H1 (cell line): ENCODE measurements around the gene HMGN1. TPM values are rescaled to one million over a fixed set of nuclear protein-coding genes. Genes with fewer than 3 reads are reported as not detected.
"Not testable (repeated sequence)": the region's sequence is repeated elsewhere in the genome, so short reads cannot be mapped to it uniquely, and the experiment has no call there.

ENCODE experiments used
- CTCF ChIA-PET: fragments of 300-600 bp; sonication (Branson Sonifier 250); formaldehyde crosslinking; loops from one replicate; lab custom pipeline; 2021; ENCODE audit not compliant: partially characterized antibody; lab: Charles Lee
- POLR2A ChIA-PET: fragments of 300-600 bp; sonication (Branson Sonifier 250); formaldehyde crosslinking; loops from one replicate; lab custom pipeline; 2021; ENCODE audit warnings: inconsistent platforms; ENCODE audit not compliant: partially characterized antibody; lab: Charles Lee
- DNase-seq, 2 experiments: peaks; one replicate each; pipeline versions ENCODE4 v3.0.0 to v3.0.0-alpha.2; 2010 to 2022; ENCODE audit warnings: low spot score in 2 of 2, low read depth in 1 of 2, mixed read lengths in 1 of 2
- FAIRE-seq: peaks from 2 replicates; lab custom pipeline; 2011; peaks lifted over from hg19 to GRCh38; lab: Jason Lieb, UNC
- H2AFZ ChIP-seq: 2 replicates; pipeline ENCODE4 v1.8.1; 2012; ENCODE audit warnings: low read length, inconsistent platforms
- H2AK5ac ChIP-seq: 2 replicates; pipeline ENCODE4 v1.6.1; 2013; ENCODE audit warnings: low read depth, low read length
- H2BK120ac ChIP-seq: replicated peaks from 2 replicates; pipeline ENCODE3; 2013; ENCODE audit warnings: low read depth, low read length, inconsistent platforms
- H2BK12ac ChIP-seq: 2 replicates; pipeline ENCODE4 v1.6.1; 2013; ENCODE audit warnings: low read depth, low read length
- H2BK15ac ChIP-seq: 2 replicates; pipeline ENCODE4 v1.6.1; 2013; ENCODE audit warnings: low read length
- H2BK20ac ChIP-seq: 2 replicates; pipeline ENCODE4 v1.6.1; 2013; ENCODE audit warnings: low read length
- H2BK5ac ChIP-seq: 2 replicates; pipeline ENCODE4 v1.6.1; 2013; ENCODE audit warnings: low read depth, low read length
- H3K14ac ChIP-seq: 2 replicates; pipeline ENCODE4 v1.6.1; 2013; ENCODE audit warnings: inconsistent platforms; ENCODE audit not compliant: insufficient read length
- H3K18ac ChIP-seq: 2 replicates; pipeline ENCODE4 v1.6.1; 2013; ENCODE audit warnings: low read length; ENCODE audit errors: extremely low read depth
- H3K23ac ChIP-seq: 2 replicates; pipeline ENCODE4 v1.6.1; 2013; ENCODE audit warnings: inconsistent platforms; ENCODE audit not compliant: insufficient read length
- H3K23me2 ChIP-seq: 2 replicates; pipeline ENCODE4 v1.6.1; 2013; ENCODE audit warnings: low read depth, low read length
- H3K27ac ChIP-seq: 2 replicates; pipeline ENCODE4 v1.6.1; 2011; ENCODE audit warnings: low read depth, low read length, inconsistent platforms
- H3K27me3 ChIP-seq, 4 experiments: replicated peaks in 1 of 4; 1 replicate in 1 of 4; 2 replicates in 3 of 4; pipeline versions ENCODE4 v1.6.1 to v1.8.1; 2011 to 2013; ENCODE audit warnings: low read length in 3 of 4, mild to moderate bottlenecking in 3 of 4, inconsistent platforms in 2 of 4, mixed read lengths in 2 of 4, moderate library complexity in 1 of 4; ENCODE audit not compliant: control insufficient read depth in 3 of 4, insufficient read depth in 3 of 4; ENCODE audit errors: extremely low read depth in 1 of 4
- H3K36me3 ChIP-seq, 4 experiments: 2 replicates each; pipeline versions ENCODE4 v1.6.1 to v1.8.1; 2011 to 2013; ENCODE audit warnings: mild to moderate bottlenecking in 4 of 4, low read length in 3 of 4, moderate library complexity in 2 of 4, control low read depth in 1 of 4, inconsistent platforms in 1 of 4; ENCODE audit not compliant: insufficient read depth in 4 of 4, control insufficient read depth in 2 of 4
- H3K4ac ChIP-seq: replicated peaks from 2 replicates; pipeline ENCODE3; 2013; ENCODE audit warnings: low read length, low read depth, mixed read lengths, inconsistent platforms; ENCODE audit not compliant: insufficient read length
- H3K4me1 ChIP-seq, 4 experiments: replicated peaks in 1 of 4; 1 replicate in 1 of 4; 2 replicates in 3 of 4; pipeline versions ENCODE4 v1.6.1 to v1.8.1; 2011 to 2013; ENCODE audit warnings: low read length in 3 of 4, inconsistent platforms in 2 of 4, mixed read lengths in 1 of 4; ENCODE audit not compliant: insufficient read depth in 4 of 4, control insufficient read depth in 3 of 4
- H3K4me2 ChIP-seq, 2 experiments: 2 replicates each; pipeline versions ENCODE4 v1.6.1 to v1.8.1; 2011 to 2013; ENCODE audit warnings: low read depth in 2 of 2, low read length in 2 of 2, control low read depth in 1 of 2, inconsistent platforms in 1 of 2, mild to moderate bottlenecking in 1 of 2; ENCODE audit not compliant: insufficient read depth in 1 of 2
- H3K4me3 ChIP-seq, 4 experiments: fragments of 200-600, 300-600 bp in 1 of 4; sonication (generic), shearing (Covaris generic), sonication (Bioruptor Twin) in 1 of 4; 2 replicates each; pipeline versions ENCODE4 v1.5.1 to v1.8.1; 2011 to 2016; ENCODE audit warnings: low read length in 4 of 4, low read depth in 3 of 4, control low read depth in 2 of 4, inconsistent platforms in 2 of 4, mild to moderate bottlenecking in 2 of 4, mixed read lengths in 1 of 4, moderate library complexity in 1 of 4; ENCODE audit not compliant: insufficient read depth in 2 of 4; ENCODE audit errors: extremely low read depth in 1 of 4
- H3K56ac ChIP-seq: replicated peaks from 2 replicates; pipeline ENCODE3; 2013; ENCODE audit warnings: low read depth, mild to moderate bottlenecking, mixed read lengths, low read length, inconsistent platforms; ENCODE audit not compliant: insufficient read length
- H3K79me1 ChIP-seq: 2 replicates; pipeline ENCODE4 v1.6.1; 2013; ENCODE audit warnings: low read depth, low read length, control low read depth
- H3K79me2 ChIP-seq, 2 experiments: 2 replicates each; pipeline versions ENCODE4 v1.6.1 to v1.8.1; 2012 to 2013; ENCODE audit warnings: low read length in 2 of 2, mild to moderate bottlenecking in 2 of 2, inconsistent platforms in 1 of 2; ENCODE audit not compliant: insufficient read depth in 2 of 2, control insufficient read depth in 1 of 2
- H3K9ac ChIP-seq, 4 experiments: replicated peaks in 1 of 4; 1 replicate in 1 of 4; 2 replicates in 3 of 4; pipeline versions ENCODE4 v1.6.1 to v1.8.1; 2011 to 2013; ENCODE audit warnings: low read depth in 3 of 4, low read length in 3 of 4, control low read depth in 2 of 4, mild to moderate bottlenecking in 2 of 4, moderate library complexity in 2 of 4, inconsistent platforms in 1 of 4; ENCODE audit errors: extremely low read depth in 1 of 4
- H3K9me3 ChIP-seq, 2 experiments: 2 replicates each; pipeline versions ENCODE4 v1.6.1 to v1.8.1; 2012 to 2013; ENCODE audit warnings: mild to moderate bottlenecking in 2 of 2, moderate library complexity in 2 of 2, control low read depth in 1 of 2, inconsistent platforms in 1 of 2, low read depth in 1 of 2, low read length in 1 of 2, mixed read lengths in 1 of 2; ENCODE audit not compliant: insufficient read depth in 2 of 2
- H4K20me1 ChIP-seq, 2 experiments: replicated peaks in 1 of 2; 2 replicates each; pipeline versions ENCODE3 to v1.8.1; 2011 to 2013; ENCODE audit warnings: inconsistent platforms in 2 of 2, low read length in 2 of 2, mild to moderate bottlenecking in 1 of 2; ENCODE audit not compliant: insufficient read depth in 2 of 2, control insufficient read depth in 1 of 2
- H4K5ac ChIP-seq: 2 replicates; pipeline ENCODE4 v1.6.1; 2013; ENCODE audit warnings: low read length, low read depth, mixed read lengths, inconsistent platforms; ENCODE audit not compliant: insufficient read length
- H4K8ac ChIP-seq: 2 replicates; pipeline ENCODE4 v1.8.0; 2013; ENCODE audit warnings: mild to moderate bottlenecking, moderate library complexity, low read length, inconsistent platforms; ENCODE audit not compliant: insufficient read depth; ENCODE audit errors: extremely low read depth
- H4K91ac ChIP-seq: replicated peaks from 2 replicates; pipeline ENCODE3; 2013; ENCODE audit warnings: low read length, mixed read lengths, inconsistent platforms; ENCODE audit not compliant: insufficient read length
- WGBS, 2 experiments: shearing (Covaris generic) in 1 of 2; methylation state at CpG; one replicate each; pipeline versions ENCODE4 v1.1.6 to v1.1.7; 2013 to 2015; ENCODE audit warnings: low lambda C conversion rate in 2 of 2, mixed read lengths in 2 of 2, inconsistent platforms in 1 of 2, low coverage in 1 of 2, missing lambda C conversion rate in 1 of 2; ENCODE audit not compliant: insufficient replicate concordance in 2 of 2, insufficient coverage in 1 of 2, insufficient read length in 1 of 2; ENCODE audit errors: extremely low coverage in 1 of 2, missing lambda C conversion rate in 1 of 2; 5-methylcytosine and 5-hydroxymethylcytosine counted together
- polyA plus RNA-seq, 7 experiments: library from polyadenylated mRNA; depleted of rRNA in 3 of 7; stranded (reverse) in 5 of 7; unstranded in 2 of 7; fragments of >200 nt in 5 of 7; fragments of 200-250 nt in 2 of 7; gene quantifications; 1 replicate in 5 of 7; 2 replicates in 1 of 7; 4 replicates in 1 of 7; pipeline versions ENCODE4 v1.2.1 to v1.2.3, GENCODE V29; 2011 to 2013; ENCODE audit warnings: missing spikeins in 2 of 7, mixed read lengths in 2 of 7
- total RNA-seq: library from RNA; stranded (reverse); fragmentation: NEBNext Ultra II Directional; extraction: Animal tissue kit (Norgen Biotek cat#: 25700); gene quantifications from 2 replicates; pipeline ENCODE4 v1.2.1, GENCODE V29; 2021

The HMGN1 gene
- total and polyA plus RNA-seq, 2 of the 8 experiments (the other 6 are each of a cell fraction or from before 2014, with no cell fraction given): 279 to 505 TPM

- not testable (repeated sequence) for H3K79me1 ChIP-seq, H2BK20ac ChIP-seq, H3K27me3 ChIP-seq, H4K8ac ChIP-seq, H3K9ac ChIP-seq, H3K4ac ChIP-seq, H3K9me3 ChIP-seq, H3K4me3 ChIP-seq, H2BK12ac ChIP-seq, H3K36me3 ChIP-seq, H2AK5ac ChIP-seq, H2BK120ac ChIP-seq, H2AFZ ChIP-seq, H3K23me2 ChIP-seq, H4K5ac ChIP-seq, H3K27ac ChIP-seq, DNase-seq, H2BK15ac ChIP-seq, H3K4me1 ChIP-seq, H4K91ac ChIP-seq, H3K79me2 ChIP-seq, H3K4me2 ChIP-seq, H2BK5ac ChIP-seq, H3K23ac ChIP-seq, H3K14ac ChIP-seq, H4K20me1 ChIP-seq, H3K56ac ChIP-seq, H3K18ac ChIP-seq, FAIRE-seq
- 97 to 100% methylated on average over 2 to 7 of the region's 7 CpGs for WGBS, 2 experiments
- ChIA-PET POLR2A (interaction anchor here (2.2 kb wide), 1 partner anchor 34 kb away, joined by 12 read pairs; the partner anchor contains the start of gene HMGN1), CTCF (interaction anchor here (0.6 to 2.0 kb wide), 2 partner anchors 9 to 29 kb away, joined by 4 to 5 read pairs; no protein-coding TSS in a partner anchor)
Observed at GRCh38 chr21:39382096-39382495, 33.2 kb upstream of the HMGN1 start.
